Measurements from ENCODE around the gene EZH2. TPM values are rescaled to one million over a fixed set of nuclear protein-coding genes. Genes with fewer than 3 reads are reported as not detected.

EZH2 gene
- total and polyA plus RNA-seq, 2 donors (not counting 3 experiments of a cell fraction or from before 2014, with no cell fraction given) = 16.9 to 33.4 TPM

DNA sequence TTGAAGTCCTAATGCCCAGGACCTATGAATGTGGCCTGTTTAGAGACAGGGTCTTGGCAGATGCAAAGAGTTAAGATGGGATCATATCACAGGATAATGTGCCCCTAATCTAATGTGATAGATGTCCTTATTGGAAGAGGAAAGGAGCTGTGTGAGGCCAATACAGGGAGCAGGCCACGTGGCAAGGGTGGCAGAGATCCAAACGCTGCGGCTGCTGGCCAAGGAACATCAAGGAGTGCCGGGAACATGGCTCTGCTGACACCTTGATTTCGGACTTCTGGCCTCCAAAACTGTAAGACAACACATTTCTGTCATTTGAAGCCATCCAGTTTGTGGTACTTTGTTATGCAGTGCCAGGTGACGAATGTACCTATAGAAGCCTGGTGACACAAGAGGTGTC, 37.7 kb upstream of the EZH2 start:
- ChIA-PET CTCF (no interaction called here), POLR2A (no interaction called here)
- H3K4me1 ChIP-seq (ENCODE audit: control insufficient read depth, extremely low read depth, insufficient read depth, low read length) = no peaks in the 10 kb centered on the region
- dilution Hi-C loops (cut with MboI; ENCODE audit: extremely low pct_ligation_motif_present, low sequenced_read_pairs) (no loop called here), intact Hi-C loops (cut with micrococcal nuclease) (no loop called here)
- no peaks in the 10 kb centered on the region for H3K27me3 ChIP-seq (ENCODE audit: control insufficient read depth in 2 of 2, insufficient read depth in 2 of 2, low read length in 2 of 2)
- no peaks in the 10 kb centered on the region for H3K9me1 ChIP-seq (replicated peaks; ENCODE audit: control insufficient read depth, extremely low read depth, insufficient read depth, low read length)
- H3K4me3 ChIP-seq (replicated peaks in 1 of 3; ENCODE audit: insufficient read depth in 1 of 3, low read depth in 1 of 3, low read length in 3 of 3) = no peak overlapping the region
- no TSS peak for BruUV-seq (replicated peaks)
- no peaks in the 10 kb centered on the region for H4K20me1 ChIP-seq (replicated peaks; ENCODE audit: control insufficient read depth, extremely low read depth, insufficient read depth, low read length)
- H3K9me3 ChIP-seq (replicated peaks; ENCODE audit: control insufficient read depth, insufficient read depth, low read length) = no peaks in the 10 kb centered on the region
- DNase-seq (ENCODE audit: low read depth, low spot score) = no peak
- no peak overlapping the region for H2AFZ ChIP-seq (ENCODE audit: low read depth, low read length)
- H3K9ac ChIP-seq (replicated peaks; ENCODE audit: extremely low read depth, insufficient read depth, low read length) = no peak overlapping the region
- H3K79me2 ChIP-seq (ENCODE audit: control insufficient read depth, insufficient read depth, low read length) = no peaks in the 10 kb centered on the region
- no peak for FAIRE-seq
- no peaks in the 10 kb centered on the region for H3K36me3 ChIP-seq (ENCODE audit: control insufficient read depth in 2 of 2, extremely low read depth in 1 of 2, insufficient read depth in 2 of 2, low read length in 2 of 2)
- no peak overlapping the region for H3K27ac ChIP-seq (ENCODE audit: insufficient read depth, low read depth, low read length)
- TF ChIP-seq POLR2A (IDR thresholded peaks at IDR 0.05; ENCODE audit: low read depth, low read length) = no peak
- no peak for TF ChIP-seq EZH2 (IDR thresholded peaks at IDR 0.05; ENCODE audit: borderline replicate concordance, low read depth, low read length, severe bottlenecking)
- TF ChIP-seq, protein P1, sequence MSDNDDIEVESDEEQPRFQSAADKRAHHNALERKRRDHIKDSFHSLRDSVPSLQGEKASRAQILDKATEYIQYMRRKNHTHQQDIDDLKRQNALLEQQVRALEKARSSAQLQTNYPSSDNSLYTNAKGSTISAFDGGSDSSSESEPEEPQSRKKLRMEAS (IDR thresholded peaks at IDR 0.05; ENCODE audit: insufficient read depth, insufficient read length) = no peak
- no peak for TF ChIP-seq JUN (IDR thresholded peaks at IDR 0.05; ENCODE audit: borderline replicate concordance, insufficient read depth, insufficient read length, low read depth)
- no peak for TF ChIP-seq GATA2 (IDR thresholded peaks at IDR 0.05; ENCODE audit: insufficient read depth, insufficient read length, low read depth, low read length)
- no peak for TF ChIP-seq FOS (IDR thresholded peaks at IDR 0.05; ENCODE audit: borderline replicate concordance, insufficient read depth, low read length)
- TF ChIP-seq, protein P2, sequence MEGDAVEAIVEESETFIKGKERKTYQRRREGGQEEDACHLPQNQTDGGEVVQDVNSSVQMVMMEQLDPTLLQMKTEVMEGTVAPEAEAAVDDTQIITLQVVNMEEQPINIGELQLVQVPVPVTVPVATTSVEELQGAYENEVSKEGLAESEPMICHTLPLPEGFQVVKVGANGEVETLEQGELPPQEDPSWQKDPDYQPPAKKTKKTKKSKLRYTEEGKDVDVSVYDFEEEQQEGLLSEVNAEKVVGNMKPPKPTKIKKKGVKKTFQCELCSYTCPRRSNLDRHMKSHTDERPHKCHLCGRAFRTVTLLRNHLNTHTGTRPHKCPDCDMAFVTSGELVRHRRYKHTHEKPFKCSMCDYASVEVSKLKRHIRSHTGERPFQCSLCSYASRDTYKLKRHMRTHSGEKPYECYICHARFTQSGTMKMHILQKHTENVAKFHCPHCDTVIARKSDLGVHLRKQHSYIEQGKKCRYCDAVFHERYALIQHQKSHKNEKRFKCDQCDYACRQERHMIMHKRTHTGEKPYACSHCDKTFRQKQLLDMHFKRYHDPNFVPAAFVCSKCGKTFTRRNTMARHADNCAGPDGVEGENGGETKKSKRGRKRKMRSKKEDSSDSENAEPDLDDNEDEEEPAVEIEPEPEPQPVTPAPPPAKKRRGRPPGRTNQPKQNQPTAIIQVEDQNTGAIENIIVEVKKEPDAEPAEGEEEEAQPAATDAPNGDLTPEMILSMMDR (IDR thresholded peaks at IDR 0.05; ENCODE audit: extremely low read depth in 1 of 2, insufficient read depth in 1 of 2, low read depth in 1 of 2, low read length in 2 of 2) = no peak
- no peak for TF ChIP-seq MYC (IDR thresholded peaks at IDR 0.05; ENCODE audit: low read depth, low read length)
- TF ChIP-seq POLR2AphosphoS5 (IDR thresholded peaks at IDR 0.05; ENCODE audit: insufficient read depth, low read depth, low read length) = no peak
- no peak overlapping the region for H3K4me2 ChIP-seq (ENCODE audit: insufficient read depth, low read length)
